ENCODE results near the gene SMPX.

Gene SMPX

DNA sequence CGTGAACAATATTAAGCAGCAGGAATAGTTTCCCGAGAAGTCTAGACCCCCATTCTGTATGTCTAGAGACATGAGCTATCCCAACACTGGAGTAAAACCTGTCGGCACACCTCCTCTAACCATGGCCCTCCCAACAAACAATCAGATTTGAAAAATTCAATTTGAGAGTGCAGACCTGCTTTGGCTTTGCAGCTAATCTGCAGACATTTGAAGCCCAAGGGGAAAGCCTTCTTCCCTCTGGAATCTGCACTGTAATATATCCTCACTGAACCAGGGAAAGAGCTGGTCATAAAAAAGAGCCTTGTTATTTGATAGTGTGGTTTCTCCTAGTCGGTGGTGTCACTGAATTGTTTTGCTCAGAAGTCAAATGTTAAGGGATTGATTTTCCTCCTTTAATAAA, 55.2 kb downstream of the SMPX start:
- Histone ChIP-seq H3K4ac (ENCODE audit: low read depth in 1 of 2, low read length in 2 of 2) (no peak overlapping the region), H2BK5ac (ENCODE audit: low read depth, low read length, poor library complexity, severe bottlenecking) (no peak overlapping the region), H4K91ac (ENCODE audit: low read length) (no peak overlapping the region), H3K27ac (ENCODE audit: low read length, poor library complexity, severe bottlenecking) (no peak overlapping the region), H3K9ac (ENCODE audit: low read length) (no peak overlapping the region), H3K36me3 (ENCODE audit: control insufficient read depth in 1 of 2, insufficient read depth in 2 of 2, low read depth in 1 of 2, low read length in 2 of 2) (no peaks in the 10 kb centered on the region), H3K14ac (ENCODE audit: low read length in 2 of 2) (no peak overlapping the region), H2BK12ac (ENCODE audit: low read length in 2 of 2) (no peak overlapping the region), H3K4me1 (ENCODE audit: control insufficient read depth, insufficient read depth, low read depth, low read length) (no peaks in the 10 kb centered on the region), H3K27me3 (ENCODE audit: control insufficient read depth in 1 of 2, insufficient read depth in 1 of 2, low read length in 2 of 2) (no peaks in the 10 kb centered on the region), H3K4me3 (ENCODE audit: insufficient read depth in 1 of 2, low read depth in 1 of 2, low read length in 2 of 2) (no peak overlapping the region), H3K4me2 (ENCODE audit: low read length, poor library complexity, severe bottlenecking) (no peak overlapping the region), H2BK15ac (ENCODE audit: low read depth, poor library complexity, severe bottlenecking) (no peak overlapping the region), H2BK120ac (ENCODE audit: low read depth, low read length) (no peak overlapping the region), H3K18ac (ENCODE audit: low read depth in 1 of 2, low read length in 2 of 2) (no peak overlapping the region), H2AFZ (ENCODE audit: low read depth, low read length) (no peak overlapping the region), H3K9me3 (ENCODE audit: control insufficient read depth, low read length) (no peaks in the 10 kb centered on the region), H4K8ac (ENCODE audit: low read length) (no peak overlapping the region), H3K79me1 (replicated peaks; ENCODE audit: low read length, poor library complexity, severe bottlenecking) (no peaks in the 10 kb centered on the region), H2AK5ac (ENCODE audit: low read length, severe bottlenecking) (no peak overlapping the region), H3K23ac (ENCODE audit: low read length in 2 of 2) (no peak overlapping the region)
- DNase-seq, result no peak
- WGBS, result 73% methylated on average over 4 of the region's 4 CpGs

DNA sequence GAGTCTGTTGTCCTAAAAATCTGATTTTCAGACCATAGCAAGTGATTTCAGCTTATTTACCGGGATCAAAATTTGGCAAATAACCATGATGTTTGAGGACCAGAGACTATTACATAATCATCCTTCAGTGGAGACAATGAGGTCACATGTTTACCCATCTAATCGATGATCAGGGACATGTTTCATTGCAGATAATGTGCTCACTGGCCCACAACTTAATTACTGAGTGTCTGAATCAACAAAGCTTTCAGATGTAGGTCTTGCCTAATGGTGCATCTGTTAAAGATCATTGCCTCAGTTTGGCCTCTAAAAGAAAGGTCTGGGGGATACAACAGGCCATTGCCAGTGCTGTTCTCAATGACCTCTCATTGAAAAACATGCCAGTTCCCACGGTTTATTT, 56.9 kb downstream of the SMPX start:
- WGBS, result 63% methylated on average over 1 of the region's 3 CpGs
- no peak overlapping the region for H3K23ac ChIP-seq (ENCODE audit: low read length in 2 of 2)
- H2BK120ac ChIP-seq (ENCODE audit: low read depth, low read length), result no peak overlapping the region
- H2BK5ac ChIP-seq (ENCODE audit: low read depth, low read length, poor library complexity, severe bottlenecking), result no peak overlapping the region
- H3K4ac ChIP-seq (ENCODE audit: low read depth in 1 of 2, low read length in 2 of 2), result no peak overlapping the region
- H3K79me1 ChIP-seq (replicated peaks; ENCODE audit: low read length, poor library complexity, severe bottlenecking), result no peaks in the 10 kb centered on the region
- H3K27me3 ChIP-seq (ENCODE audit: control insufficient read depth in 1 of 2, insufficient read depth in 1 of 2, low read length in 2 of 2), result no peaks in the 10 kb centered on the region
- H3K4me3 ChIP-seq (ENCODE audit: insufficient read depth in 1 of 2, low read depth in 1 of 2, low read length in 2 of 2), result no peak overlapping the region
- no peak overlapping the region for H3K14ac ChIP-seq (ENCODE audit: low read length in 2 of 2)
- H3K18ac ChIP-seq (ENCODE audit: low read depth in 1 of 2, low read length in 2 of 2), result no peak overlapping the region
- DNase-seq, result no peak
- no peaks in the 10 kb centered on the region for H3K36me3 ChIP-seq (ENCODE audit: control insufficient read depth in 1 of 2, insufficient read depth in 2 of 2, low read depth in 1 of 2, low read length in 2 of 2)
- H2AFZ ChIP-seq (ENCODE audit: low read depth, low read length), result no peak overlapping the region
- H2AK5ac ChIP-seq (ENCODE audit: low read length, severe bottlenecking), result no peak overlapping the region
- H3K9ac ChIP-seq (ENCODE audit: low read length), result no peak overlapping the region
- H3K9me3 ChIP-seq (ENCODE audit: control insufficient read depth, low read length), result no peaks in the 10 kb centered on the region
- no peak overlapping the region for H2BK15ac ChIP-seq (ENCODE audit: low read depth, poor library complexity, severe bottlenecking)
- no peak overlapping the region for H3K4me2 ChIP-seq (ENCODE audit: low read length, poor library complexity, severe bottlenecking)
- H4K91ac ChIP-seq (ENCODE audit: low read length), result no peak overlapping the region
- H3K4me1 ChIP-seq (ENCODE audit: control insufficient read depth, insufficient read depth, low read depth, low read length), result no peaks in the 10 kb centered on the region
- no peak overlapping the region for H3K27ac ChIP-seq (ENCODE audit: low read length, poor library complexity, severe bottlenecking)
- H4K8ac ChIP-seq (ENCODE audit: low read length), result no peak overlapping the region
- H2BK12ac ChIP-seq (ENCODE audit: low read length in 2 of 2), result no peak overlapping the region

DNA sequence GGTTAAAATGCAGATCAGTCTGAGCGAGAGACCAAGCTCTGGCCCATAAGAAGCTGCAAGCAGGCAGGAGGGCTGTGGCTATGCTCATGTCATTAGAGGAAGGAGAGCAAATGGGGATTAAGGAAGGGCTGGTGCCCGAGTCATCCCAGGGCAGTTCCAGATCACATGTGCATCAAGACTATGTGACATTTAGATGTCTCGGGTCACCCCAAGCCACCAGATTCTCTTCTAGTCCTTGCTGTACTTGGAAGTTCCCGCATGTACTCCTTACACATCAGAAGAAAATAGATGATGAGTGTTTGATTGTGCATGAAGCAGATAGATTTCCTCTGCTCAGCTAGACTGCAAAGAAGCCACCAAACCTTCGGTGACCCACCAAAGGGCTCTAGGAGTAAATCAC, 57.6 kb downstream of the SMPX start:
- Histone ChIP-seq H3K27ac (ENCODE audit: low read length, poor library complexity, severe bottlenecking) (no peak overlapping the region), H3K9ac (ENCODE audit: low read length) (no peak overlapping the region), H2BK5ac (ENCODE audit: low read depth, low read length, poor library complexity, severe bottlenecking) (no peak overlapping the region), H3K27me3 (ENCODE audit: control insufficient read depth in 1 of 2, insufficient read depth in 1 of 2, low read length in 2 of 2) (no peaks in the 10 kb centered on the region), H3K36me3 (ENCODE audit: control insufficient read depth in 1 of 2, insufficient read depth in 2 of 2, low read depth in 1 of 2, low read length in 2 of 2) (no peaks in the 10 kb centered on the region), H3K23ac (ENCODE audit: low read length in 2 of 2) (no peak overlapping the region), H3K4me3 (ENCODE audit: insufficient read depth in 1 of 2, low read depth in 1 of 2, low read length in 2 of 2) (no peak overlapping the region), H4K8ac (ENCODE audit: low read length) (no peak overlapping the region), H3K18ac (ENCODE audit: low read depth in 1 of 2, low read length in 2 of 2) (no peak overlapping the region), H2BK15ac (ENCODE audit: low read depth, poor library complexity, severe bottlenecking) (no peak overlapping the region), H3K9me3 (ENCODE audit: control insufficient read depth, low read length) (no peaks in the 10 kb centered on the region), H2AFZ (ENCODE audit: low read depth, low read length) (no peak overlapping the region), H4K91ac (ENCODE audit: low read length) (no peak overlapping the region), H3K4ac (ENCODE audit: low read depth in 1 of 2, low read length in 2 of 2) (no peak overlapping the region), H3K14ac (ENCODE audit: low read length in 2 of 2) (no peak overlapping the region), H2AK5ac (ENCODE audit: low read length, severe bottlenecking) (no peak overlapping the region), H2BK12ac (ENCODE audit: low read length in 2 of 2) (no peak overlapping the region), H3K4me1 (ENCODE audit: control insufficient read depth, insufficient read depth, low read depth, low read length) (no peaks in the 10 kb centered on the region), H2BK120ac (ENCODE audit: low read depth, low read length) (no peak overlapping the region), H3K79me1 (replicated peaks; ENCODE audit: low read length, poor library complexity, severe bottlenecking) (no peaks in the 10 kb centered on the region), H3K4me2 (ENCODE audit: low read length, poor library complexity, severe bottlenecking) (no peak overlapping the region)
- 90% methylated on average over 3 of the region's 5 CpGs for WGBS
- DNase-seq, result no peak

DNA sequence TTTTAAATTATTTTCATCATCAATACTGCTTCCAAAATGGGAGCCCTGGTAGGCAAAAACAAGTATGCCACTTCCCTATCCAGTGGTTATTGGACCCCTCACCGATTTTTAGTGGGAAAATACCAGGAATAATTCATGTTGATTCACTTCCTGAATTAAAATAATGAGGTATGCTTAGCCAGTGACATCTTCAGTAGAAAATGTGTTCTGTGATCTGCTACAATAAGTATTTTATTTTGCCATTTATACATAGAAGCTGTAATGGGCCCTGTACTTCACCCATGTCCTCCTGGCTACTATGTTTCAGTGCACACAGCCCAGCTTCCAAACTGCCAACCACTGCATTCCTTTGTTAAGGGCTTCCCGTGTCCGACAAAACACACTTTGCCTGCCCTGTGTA, 58.8 kb downstream of the SMPX start:
- Histone ChIP-seq H3K23ac (ENCODE audit: low read length in 2 of 2) (no peak overlapping the region), H3K9ac (ENCODE audit: low read length) (no peak overlapping the region), H4K8ac (ENCODE audit: low read length) (no peak overlapping the region), H3K4me1 (ENCODE audit: control insufficient read depth, insufficient read depth, low read depth, low read length) (no peaks in the 10 kb centered on the region), H3K9me3 (ENCODE audit: control insufficient read depth, low read length) (no peaks in the 10 kb centered on the region), H3K27me3 (ENCODE audit: control insufficient read depth in 1 of 2, insufficient read depth in 1 of 2, low read length in 2 of 2) (no peaks in the 10 kb centered on the region), H4K91ac (ENCODE audit: low read length) (no peak overlapping the region), H2BK15ac (ENCODE audit: low read depth, poor library complexity, severe bottlenecking) (no peak overlapping the region), H3K4me3 (ENCODE audit: insufficient read depth in 1 of 2, low read depth in 1 of 2, low read length in 2 of 2) (no peak overlapping the region), H2AFZ (ENCODE audit: low read depth, low read length) (no peak overlapping the region), H2BK120ac (ENCODE audit: low read depth, low read length) (no peak overlapping the region), H3K14ac (ENCODE audit: low read length in 2 of 2) (no peak overlapping the region), H2AK5ac (ENCODE audit: low read length, severe bottlenecking) (no peak overlapping the region), H2BK5ac (ENCODE audit: low read depth, low read length, poor library complexity, severe bottlenecking) (no peak overlapping the region), H3K79me1 (replicated peaks; ENCODE audit: low read length, poor library complexity, severe bottlenecking) (no peaks in the 10 kb centered on the region), H3K36me3 (ENCODE audit: control insufficient read depth in 1 of 2, insufficient read depth in 2 of 2, low read depth in 1 of 2, low read length in 2 of 2) (no peaks in the 10 kb centered on the region), H3K18ac (ENCODE audit: low read depth in 1 of 2, low read length in 2 of 2) (no peak overlapping the region), H3K27ac (ENCODE audit: low read length, poor library complexity, severe bottlenecking) (no peak overlapping the region), H2BK12ac (ENCODE audit: low read length in 2 of 2) (no peak overlapping the region), H3K4me2 (ENCODE audit: low read length, poor library complexity, severe bottlenecking) (no peak overlapping the region), H3K4ac (ENCODE audit: low read depth in 1 of 2, low read length in 2 of 2) (no peak overlapping the region)
- DNase-seq, result no peak
- 93% methylated on average over 2 of the region's 3 CpGs for WGBS

All from mesenchymal stem cell (in vitro differentiated cells and primary cell).